ENCODE measurements around the gene TMEM107.

The TMEM107 gene

DNA sequence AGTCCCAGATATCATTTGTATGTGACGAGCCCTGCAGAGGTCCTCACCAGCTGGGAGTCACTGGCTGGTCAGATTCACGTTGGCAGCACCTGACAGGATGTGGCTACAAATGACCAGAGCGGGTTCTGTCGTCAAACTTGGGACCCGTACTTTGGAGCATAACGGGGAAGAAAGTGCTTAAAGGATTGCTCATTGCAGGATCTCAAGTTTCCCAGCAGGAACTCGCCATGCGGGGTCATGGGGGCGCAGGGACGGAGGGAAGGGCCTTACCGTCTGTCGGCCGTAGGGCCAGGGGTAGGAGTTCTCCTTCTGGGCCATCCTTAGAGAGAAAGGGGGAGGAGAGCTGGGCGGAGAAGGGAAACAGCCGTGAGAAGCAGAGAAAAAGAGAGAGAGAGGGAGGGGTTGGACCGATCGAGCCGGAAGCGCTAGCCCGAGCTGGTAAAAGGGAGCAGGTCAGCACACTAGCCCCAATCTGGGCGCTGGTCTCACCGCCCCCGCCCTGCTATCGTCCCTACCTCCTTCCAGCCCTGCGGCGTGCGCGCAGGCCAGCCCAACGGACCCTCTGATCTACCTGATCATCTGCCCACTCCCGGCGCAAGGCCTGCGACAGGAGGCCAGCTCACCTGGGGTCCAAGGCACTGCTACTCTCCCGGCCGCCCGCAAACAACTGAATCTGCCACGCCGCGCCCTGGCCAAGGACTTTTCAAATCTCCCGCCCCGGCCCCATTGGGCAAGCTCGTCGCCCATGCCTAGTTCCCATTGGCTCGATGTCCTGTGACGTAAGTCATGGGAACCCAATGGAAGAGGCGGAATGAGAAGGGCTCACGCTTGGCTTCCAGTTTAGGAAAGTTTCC is 34.0 kb upstream of the TMEM107 start, which contains the start of gene AURKB:
AURKB (minus strand) TSS at position 669 of the 854 bp plus-strand sequence; CDS start at position 318, 351 bp downstream.
- H3K4me3 ChIP-seq (ENCODE audit: low read depth, low read length): peak within 1 kb of the TSS; percentile 89
- peak; percentile 72 for DNase-seq (ENCODE audit: low read depth, low spot score)
- ChIA-PET POLR2A (interaction anchor here (0.7 to 1.5 kb wide), 7 partner anchors 13 to 78 kb away, joined by 3 to 9 read pairs (median 3); partner anchors contain the start of gene BORCS6), CTCF (interaction anchor here (0.6 to 2.0 kb wide), 7 partner anchors 9 to 691 kb away, joined by 3 to 8 read pairs (median 4); no protein-coding TSS in a partner anchor)
- TF ChIP-seq, protein P1, sequence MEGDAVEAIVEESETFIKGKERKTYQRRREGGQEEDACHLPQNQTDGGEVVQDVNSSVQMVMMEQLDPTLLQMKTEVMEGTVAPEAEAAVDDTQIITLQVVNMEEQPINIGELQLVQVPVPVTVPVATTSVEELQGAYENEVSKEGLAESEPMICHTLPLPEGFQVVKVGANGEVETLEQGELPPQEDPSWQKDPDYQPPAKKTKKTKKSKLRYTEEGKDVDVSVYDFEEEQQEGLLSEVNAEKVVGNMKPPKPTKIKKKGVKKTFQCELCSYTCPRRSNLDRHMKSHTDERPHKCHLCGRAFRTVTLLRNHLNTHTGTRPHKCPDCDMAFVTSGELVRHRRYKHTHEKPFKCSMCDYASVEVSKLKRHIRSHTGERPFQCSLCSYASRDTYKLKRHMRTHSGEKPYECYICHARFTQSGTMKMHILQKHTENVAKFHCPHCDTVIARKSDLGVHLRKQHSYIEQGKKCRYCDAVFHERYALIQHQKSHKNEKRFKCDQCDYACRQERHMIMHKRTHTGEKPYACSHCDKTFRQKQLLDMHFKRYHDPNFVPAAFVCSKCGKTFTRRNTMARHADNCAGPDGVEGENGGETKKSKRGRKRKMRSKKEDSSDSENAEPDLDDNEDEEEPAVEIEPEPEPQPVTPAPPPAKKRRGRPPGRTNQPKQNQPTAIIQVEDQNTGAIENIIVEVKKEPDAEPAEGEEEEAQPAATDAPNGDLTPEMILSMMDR (IDR thresholded peaks at IDR 0.05; ENCODE audit: insufficient read depth, low read length, missing control alignments): no peak

DNA sequence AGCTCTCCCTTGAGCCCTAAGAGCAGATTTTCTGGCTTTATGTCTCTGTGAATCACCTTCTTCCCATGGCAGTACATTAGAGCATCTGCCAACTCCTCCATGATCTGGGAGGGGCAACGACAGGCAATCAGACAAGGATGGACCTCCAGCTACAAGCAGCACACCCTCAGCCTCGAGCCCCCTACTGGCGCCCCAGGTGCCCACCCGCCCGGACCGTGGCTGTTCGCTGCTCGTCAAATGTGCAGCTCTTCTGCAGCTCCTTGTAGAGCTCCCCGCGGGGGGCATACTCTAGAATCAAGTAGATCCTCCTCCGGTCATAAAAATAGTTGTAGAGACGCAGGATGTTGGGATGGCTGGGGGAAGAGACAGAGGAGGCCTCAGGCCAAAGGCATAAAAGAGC is 30.4 kb upstream of the TMEM107 start:
- H3K4me3 ChIP-seq (ENCODE audit: low read depth, low read length): no peak overlapping the region
- no peak for DNase-seq (ENCODE audit: low read depth, low spot score)
- CTCF ChIA-PET: interaction anchor here (1.0 to 2.1 kb wide), 3 partner anchors 12 to 86 kb away, joined by 3 to 6 read pairs (median 5); no protein-coding TSS in a partner anchor
- POLR2A ChIA-PET: no interaction called here
- TF ChIP-seq, protein P1 (IDR thresholded peaks at IDR 0.05; ENCODE audit: insufficient read depth, low read length, missing control alignments): no peak

DNA sequence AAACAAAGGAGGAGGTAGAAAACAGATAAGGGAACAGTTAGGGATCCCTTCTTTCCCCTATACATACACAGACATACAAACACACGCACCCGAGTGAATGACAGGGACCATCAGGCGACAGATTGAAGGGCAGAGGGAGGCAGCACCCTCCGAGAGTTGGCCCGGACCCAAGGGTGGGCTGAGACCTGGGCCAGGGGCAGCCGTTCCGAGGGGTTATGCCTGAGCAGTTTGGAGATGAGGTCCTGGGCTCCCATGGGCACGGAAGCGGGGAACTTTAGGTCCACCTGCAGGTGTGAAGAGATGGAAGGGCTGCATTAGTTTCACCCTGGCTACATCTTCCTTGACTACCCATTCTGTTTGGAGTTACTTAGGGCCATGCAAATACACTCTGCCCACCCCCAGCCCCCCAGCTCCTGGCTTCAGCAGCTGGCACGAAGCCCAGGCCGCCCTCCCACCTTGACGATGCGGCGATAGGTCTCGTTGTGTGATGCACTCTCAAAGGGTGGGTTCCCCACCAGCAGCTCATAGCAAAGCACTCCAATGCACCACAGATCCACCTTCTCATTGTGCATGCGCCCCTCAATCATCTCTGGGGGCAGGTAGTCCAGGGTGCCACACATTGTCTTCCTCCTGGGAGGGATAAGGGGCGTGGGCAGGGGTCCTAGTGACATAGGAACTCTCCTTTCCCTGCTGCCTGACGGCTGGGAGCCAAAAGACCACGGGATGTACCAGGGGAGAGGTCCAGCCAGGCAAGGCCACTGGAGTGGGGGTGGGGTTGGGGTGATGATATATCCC is 28.8 kb upstream of the TMEM107 start:
- ChIA-PET CTCF (interaction anchor here (1.9 kb wide), 1 partner anchor 85 kb away, joined by 6 read pairs; no protein-coding TSS in a partner anchor), POLR2A (no interaction called here)
- no peak overlapping the region for H3K4me3 ChIP-seq (ENCODE audit: low read depth, low read length)
- TF ChIP-seq, protein P1 (IDR thresholded peaks at IDR 0.05; ENCODE audit: insufficient read depth, low read length, missing control alignments): no peak
- no peak for DNase-seq (ENCODE audit: low read depth, low spot score)

DNA sequence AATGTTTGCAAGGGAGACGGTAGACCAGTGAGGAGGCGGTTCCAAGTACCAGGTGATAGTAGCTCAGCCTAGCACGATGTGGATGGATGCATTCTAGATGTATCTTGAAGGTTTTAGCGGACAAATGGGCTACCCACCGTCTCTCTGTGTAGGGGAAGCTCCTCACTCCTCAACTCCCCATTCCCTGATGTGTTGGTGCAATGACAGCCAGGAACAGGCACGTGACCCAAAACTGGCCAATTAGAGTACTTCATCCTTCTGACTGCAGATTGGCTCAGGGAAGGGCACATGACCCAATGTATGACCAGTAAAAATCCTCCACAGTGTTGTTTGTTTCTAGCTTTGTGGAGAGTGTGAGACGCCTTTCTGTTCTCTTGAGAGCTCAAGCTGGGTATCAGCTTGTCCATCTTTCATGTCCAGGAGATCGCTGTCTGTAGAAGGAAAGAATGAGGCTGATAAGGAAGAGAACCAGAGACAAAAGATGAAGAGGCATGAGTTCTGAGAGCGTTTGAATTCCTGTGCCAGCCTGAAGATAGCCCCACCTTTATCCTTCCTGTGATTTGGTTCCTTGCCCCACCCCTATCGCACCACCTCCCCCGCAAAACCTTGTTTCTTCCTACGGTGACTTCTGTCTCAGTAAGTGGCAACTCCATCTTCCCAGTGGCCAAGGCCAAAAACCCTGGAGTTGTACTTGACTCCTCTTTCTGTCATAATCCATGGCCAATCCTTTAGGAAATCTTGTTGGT is 16.1 kb upstream of the TMEM107 start:
- DNase-seq (ENCODE audit: low read depth, low spot score): no peak
- ChIA-PET CTCF (interaction anchor here (0.8 to 2.9 kb wide), 5 partner anchors 16 to 109 kb away, joined by 3 to 14 read pairs (median 3); partner anchors contain the start of genes ALOXE3 and TMEM107), POLR2A (interaction anchor here (0.7 to 1.5 kb wide), 2 partner anchors 18 to 19 kb away, joined by 6 to 9 read pairs; partner anchors contain the start of gene AURKB)
- peak overlapping the region; percentile 41 for H3K4me3 ChIP-seq (ENCODE audit: low read depth, low read length)
- TF ChIP-seq, protein P1 (IDR thresholded peaks at IDR 0.05; ENCODE audit: insufficient read depth, low read length, missing control alignments): no peak

DNA sequence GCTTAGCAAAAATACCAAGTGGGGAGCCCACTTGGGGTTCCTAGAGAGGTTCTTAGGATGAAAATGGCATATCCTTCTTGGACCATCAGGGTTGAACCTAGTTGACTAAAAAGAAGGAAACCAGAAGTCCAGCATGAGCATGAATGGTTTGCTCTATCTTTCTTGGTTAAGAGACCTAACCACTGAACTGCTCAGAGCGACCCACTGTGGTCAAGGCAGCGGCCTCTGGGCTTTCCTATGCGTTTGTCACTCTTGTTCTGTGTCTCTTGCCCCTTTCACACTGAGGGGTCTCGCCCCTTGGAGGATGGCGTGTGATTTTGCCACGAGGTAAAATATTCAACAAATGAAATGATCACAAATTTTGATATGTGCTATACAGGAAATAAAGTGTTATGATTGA is 14.3 kb upstream of the TMEM107 start:
- POLR2A ChIA-PET: interaction anchor here (0.7 to 1.3 kb wide), 6 partner anchors 17 to 71 kb away, joined by 3 to 8 read pairs (median 6); partner anchors contain the start of genes AURKB and PFAS
- CTCF ChIA-PET: interaction anchor here (1.2 to 3.0 kb wide), 4 partner anchors 11 to 109 kb away, joined by 4 to 16 read pairs (median 10); partner anchors contain the start of gene ALOXE3
- H3K4me3 ChIP-seq (ENCODE audit: low read depth, low read length): peak overlapping the region; percentile 31
- TF ChIP-seq, protein P1 (IDR thresholded peaks at IDR 0.05; ENCODE audit: insufficient read depth, low read length, missing control alignments): no peak
- DNase-seq (ENCODE audit: low read depth, low spot score): no peak
